HG02588 (cell line): ENCODE measurements around the gene GARIN3.
"Not testable (repeated sequence)": the region's sequence is repeated elsewhere in the genome, so short reads cannot be mapped to it uniquely, and the experiment has no call there.

Source experiments
- ATAC-seq: cut with Tn5 transposase; IDR thresholded peaks from one replicate; pipeline ENCODE4 v1.9.1; 2021; ENCODE audit warnings: mild to moderate bottlenecking, moderate library complexity; ENCODE audit not compliant: unreplicated experiment

GARIN3 gene

GRCh38 chr5:157166214-157167213 is at the start of gene GARIN3:
TSS of gene GARIN3 (minus strand) at chr5:157166264. CDS start at chr5:157166168, 96 bp downstream.
- no peak for ATAC-seq

DNA sequence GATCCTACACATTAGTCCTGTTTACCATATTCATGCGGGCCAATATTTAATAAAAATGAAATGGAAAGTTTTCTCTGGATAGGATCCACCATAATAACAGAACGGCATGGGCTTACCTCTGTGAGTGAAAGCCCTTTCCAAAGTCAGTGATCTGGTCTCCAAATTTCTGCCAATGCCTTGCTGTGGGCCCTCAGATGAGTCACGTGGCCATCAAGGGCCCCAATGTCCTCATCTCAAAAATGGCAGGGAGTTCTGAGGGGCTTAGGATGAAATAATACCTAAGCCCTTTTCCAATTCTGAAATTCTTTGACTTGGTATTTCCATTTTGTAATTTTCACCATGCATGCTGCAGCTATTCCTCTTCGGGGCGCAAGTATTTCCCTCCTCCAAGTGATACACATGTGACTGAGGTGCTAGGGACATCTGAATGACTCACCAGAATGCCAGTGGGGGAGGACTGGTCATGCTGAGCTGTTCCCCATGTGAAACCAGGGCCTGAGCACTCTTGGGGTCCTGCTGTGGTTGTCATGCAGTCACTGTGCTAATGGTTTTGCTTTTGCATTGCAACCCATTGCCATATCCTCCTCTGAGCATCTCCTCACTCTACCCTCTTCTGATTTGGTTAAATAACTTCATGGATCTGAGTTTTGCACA is 49.6 kb upstream of the GARIN3 start:
- ATAC-seq: no peak

DNA sequence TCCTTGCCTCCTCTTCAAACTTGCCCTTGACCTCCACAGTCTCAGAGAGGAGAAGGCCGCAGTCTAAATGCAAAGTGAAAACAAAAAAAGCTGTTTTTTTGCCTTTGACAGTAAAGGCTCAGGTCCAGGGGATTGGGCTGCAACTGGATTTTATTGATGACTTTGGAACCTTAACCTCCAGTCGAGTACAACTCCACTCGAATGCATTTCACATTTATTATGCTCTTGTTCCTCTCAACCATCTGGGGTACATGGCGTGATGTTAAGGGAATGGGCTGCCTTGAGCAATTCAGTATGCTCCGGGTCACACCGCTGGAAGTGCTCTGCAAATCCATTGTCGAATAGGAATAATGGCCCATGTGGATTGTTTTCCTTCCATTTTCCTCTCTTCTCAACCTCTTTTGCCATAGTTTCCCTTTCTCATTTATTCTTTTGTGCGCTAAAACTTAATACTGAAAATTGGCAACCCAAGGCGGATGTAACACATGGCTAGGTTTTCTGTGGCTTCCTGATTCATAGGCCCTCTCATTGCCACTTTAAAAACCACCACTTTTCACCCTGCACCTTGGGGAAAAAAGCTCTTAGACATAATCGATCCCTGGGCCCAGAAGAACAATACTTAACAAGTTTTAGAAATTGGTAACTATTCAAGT is 48.9 kb upstream of the GARIN3 start:
- ATAC-seq: peak; percentile 44

- ATAC-seq: no peak
Observed at GRCh38 chr5:157214415-157214814, 48.4 kb upstream of the GARIN3 start.

DNA sequence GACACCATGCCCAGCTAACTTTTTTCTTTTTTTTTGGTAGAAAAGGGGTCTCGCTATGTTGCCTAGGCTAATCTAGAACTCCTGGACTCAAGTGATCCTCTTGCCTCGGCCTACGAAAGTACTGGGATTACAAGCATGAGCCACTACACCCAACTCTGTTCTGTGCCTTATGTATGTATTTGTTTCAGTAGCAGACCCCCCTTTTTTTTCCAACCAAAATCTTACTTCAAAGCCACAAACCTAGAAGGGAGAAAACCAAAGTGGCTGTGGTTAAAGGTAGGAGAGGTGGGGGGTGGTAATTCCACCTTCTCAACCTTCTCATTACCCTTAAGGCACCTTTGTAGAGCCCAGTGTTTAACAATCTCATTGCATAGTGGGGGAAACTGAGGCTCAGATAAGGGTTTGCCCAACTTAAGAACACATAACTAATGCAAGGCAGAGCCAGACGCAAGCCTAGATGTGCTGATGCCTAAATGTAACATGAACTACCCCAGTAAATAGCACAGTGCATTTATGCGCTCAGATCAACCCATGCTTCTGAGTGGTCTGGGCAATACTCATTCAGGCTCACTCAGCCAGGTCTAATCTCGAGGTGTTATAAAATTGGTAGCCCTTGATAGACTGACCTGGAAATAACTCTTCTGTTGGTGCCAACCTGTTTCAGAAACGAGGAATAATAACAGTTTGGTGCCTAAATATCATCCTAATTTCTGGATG is 47.6 kb upstream of the GARIN3 start:
- ATAC-seq: no peak

DNA sequence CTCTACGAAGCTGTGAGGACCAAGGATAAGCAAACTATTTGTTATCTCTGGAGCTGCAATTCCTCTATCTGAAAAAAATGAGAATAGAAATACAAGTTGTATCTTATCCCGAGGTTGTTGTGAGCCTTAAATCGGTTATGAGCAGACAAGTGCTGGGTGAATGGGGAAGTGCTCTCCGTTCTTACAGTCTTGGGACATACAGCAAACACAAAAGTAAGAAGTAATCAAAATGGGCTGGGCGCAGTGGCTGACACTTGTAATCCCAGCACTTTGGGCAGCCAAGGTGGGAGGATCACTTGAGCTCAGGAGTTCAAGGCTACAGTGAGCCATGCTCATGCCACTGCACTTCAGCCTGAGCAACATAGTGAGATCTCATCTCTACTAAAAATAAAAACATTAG is 46.2 kb upstream of the GARIN3 start:
- ATAC-seq: no peak

GRCh38 chr5:157210652-157211051 is 44.6 kb upstream of the GARIN3 start:
- not testable (repeated sequence) for ATAC-seq

GRCh38 chr5:157205708-157206107 is 39.6 kb upstream of the GARIN3 start:
- no peak for ATAC-seq

DNA sequence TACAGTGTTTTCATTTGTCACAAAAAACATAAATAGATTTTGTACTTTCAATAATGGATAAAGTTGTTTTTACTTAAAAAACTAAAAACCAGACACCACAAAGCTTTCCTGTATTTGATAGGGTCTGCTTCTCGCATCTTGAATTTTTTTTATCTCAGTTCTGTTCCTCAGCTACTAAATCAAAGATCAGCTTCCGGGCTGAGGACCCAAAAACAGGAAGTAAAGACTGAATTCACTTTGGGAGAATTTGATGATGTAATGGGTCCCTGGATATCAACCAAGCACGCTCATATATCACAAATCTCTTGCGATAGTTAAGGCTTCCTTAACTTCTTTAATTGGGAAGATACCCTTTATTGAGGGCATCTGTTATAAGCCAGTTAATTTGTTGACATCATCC is 38.7 kb upstream of the GARIN3 start:
- ATAC-seq: no peak

DNA sequence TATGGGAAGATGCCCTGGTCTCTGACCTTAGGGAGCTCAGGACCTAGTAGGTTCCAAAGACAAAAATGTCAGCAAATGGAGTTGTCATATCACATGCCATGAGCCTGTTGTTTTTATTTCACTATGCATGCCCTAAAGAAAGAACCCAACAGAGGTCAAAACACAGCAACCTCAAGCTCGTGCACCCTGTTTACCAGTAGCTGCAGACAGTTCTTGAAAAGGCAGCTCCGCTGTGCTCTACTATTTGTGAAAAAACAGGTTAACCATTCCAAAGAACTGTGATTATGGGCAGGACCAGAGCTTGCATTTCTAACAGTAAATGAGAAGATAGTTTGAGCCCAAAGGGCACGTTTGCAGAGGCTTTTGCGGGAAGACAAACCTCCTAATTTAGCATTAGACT is 37.4 kb upstream of the GARIN3 start:
- ATAC-seq: no peak

- ATAC-seq: no peak
Observed at GRCh38 chr5:157201857-157202256, 35.8 kb upstream of the GARIN3 start.

DNA sequence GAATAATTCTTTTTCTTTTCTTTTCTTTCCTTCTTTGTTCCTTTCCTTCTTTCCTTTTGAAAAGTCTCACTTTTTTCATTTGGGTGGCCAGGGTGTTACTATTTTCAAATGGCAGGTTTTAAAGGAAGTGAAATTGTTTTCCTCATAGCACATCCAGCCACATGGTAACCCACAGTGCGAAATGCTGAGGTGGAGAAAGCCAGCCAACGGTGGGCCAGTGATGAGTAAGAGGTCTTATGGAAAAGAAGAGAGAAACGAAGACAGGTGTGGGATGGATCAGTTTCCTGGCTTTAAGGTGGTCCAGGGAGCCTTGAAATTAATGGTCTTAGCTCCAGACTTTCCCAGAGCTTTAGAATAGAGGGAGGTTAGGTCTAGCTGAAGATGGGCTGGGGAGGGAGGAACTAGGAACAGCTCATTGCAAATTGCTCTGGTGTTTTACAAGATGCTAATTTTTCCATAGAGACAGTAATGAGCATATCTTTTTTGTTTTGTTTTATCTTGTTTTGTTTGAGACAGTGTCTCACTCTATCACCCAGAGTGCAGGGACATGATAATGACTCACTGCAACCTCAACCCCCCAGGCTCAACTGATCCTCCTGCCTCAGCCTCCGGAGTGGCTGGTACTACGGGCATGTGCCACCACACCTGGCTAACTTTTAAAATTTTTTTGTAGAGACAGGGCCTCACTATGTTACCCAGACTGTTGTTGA is 32.4 kb upstream of the GARIN3 start:
- ATAC-seq: no peak

- ATAC-seq: no peak
Observed at GRCh38 chr5:157197086-157197485, 31.0 kb upstream of the GARIN3 start.

- ATAC-seq: peak; percentile 63
Observed at GRCh38 chr5:157196045-157196444, 30.0 kb upstream of the GARIN3 start.

DNA sequence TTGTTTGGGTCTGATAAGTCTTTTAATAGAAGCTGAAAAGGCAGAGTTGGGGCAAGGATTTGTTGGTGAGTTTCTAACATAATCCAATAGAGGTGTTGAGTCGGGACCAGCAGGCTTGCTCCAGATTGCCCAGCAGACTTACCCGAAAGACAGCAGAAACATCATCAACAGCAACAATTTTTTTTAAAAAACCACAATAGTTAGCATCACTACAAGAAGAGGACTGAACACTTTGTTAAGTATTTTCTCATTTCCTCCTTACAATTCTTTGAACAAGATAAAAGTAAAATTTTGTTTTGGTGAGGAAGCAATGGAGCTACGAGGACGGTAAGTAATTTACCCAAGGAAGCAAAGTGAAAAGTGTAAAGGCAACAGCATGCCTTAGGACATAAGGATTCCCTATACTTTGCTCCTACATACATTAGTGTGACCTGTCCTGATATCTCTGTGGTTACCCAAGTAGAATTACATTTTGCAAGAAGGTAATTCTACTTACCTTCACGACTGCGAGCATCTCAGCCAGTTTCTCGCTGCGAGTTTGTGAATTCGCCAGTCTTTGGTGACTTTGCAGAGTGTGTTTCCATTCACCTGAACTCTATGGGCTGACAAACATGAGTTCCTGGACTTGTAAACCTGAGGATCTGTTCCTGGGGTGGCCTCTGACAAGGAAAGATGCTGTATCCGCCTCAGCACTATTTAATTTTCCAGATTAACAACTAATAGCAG is 27.8 kb upstream of the GARIN3 start:
- no peak for ATAC-seq

GRCh38 chr5:157189223-157189622 is 23.2 kb upstream of the GARIN3 start:
- peak; percentile 75 for ATAC-seq

DNA sequence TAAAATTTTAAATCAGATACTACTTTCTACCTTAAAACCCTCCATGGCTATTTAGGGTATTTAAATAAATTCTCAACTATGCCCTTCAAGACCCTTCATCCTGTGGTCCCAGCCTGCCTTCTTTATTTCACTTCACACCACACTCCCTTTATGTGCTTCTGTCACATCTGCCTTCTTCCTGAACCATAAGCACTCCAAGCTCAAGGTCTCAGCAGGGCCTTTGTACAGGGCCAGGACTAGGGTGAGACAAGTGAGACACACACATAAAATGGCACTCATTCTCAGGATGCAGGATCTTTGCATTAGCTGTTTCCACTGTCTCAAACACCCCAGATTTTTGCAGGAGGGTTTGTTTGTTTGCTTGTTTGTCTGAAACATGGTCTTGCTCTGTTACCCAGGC is 22.2 kb upstream of the GARIN3 start:
- ATAC-seq: no peak

GRCh38 chr5:157187046-157187754 is 21.1 kb upstream of the GARIN3 start:
- ATAC-seq: no peak
